GM21529 (cell line): ENCODE data around the gene SLC29A3.

Experiments used
- ATAC-seq: cut with Tn5 transposase; IDR thresholded peaks from one replicate; pipeline ENCODE4 v1.9.1; 2021; ENCODE audit not compliant: unreplicated experiment

The SLC29A3 gene

DNA sequence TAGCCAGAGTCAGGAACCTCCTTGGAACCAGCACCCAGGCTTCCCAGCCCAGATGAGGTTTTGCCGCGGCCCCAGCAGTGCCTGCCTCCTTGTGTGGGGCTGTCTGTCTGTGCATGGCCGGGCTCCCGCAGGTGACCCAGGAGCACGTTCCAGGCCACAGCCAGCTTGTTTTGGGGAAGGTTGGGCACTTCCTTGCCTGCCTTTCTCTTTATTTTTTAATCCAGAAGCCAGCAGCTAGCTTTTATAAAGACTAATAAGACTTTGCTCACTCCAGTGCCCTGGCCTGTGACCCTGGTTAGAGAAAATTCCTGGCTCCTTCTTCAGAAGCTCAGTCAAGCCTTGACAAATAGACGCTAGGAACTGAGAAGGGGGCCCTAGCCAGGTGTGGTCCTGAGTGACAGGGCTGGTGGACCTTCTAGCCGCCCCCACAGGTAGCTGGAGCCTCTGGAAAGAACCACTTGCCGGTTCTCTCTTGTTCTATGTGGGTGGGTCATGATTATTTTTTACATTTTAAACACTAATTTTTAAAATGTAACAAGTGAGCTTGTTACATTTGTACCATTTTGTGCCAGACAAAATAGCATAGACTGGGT is 837 bp downstream of the SLC29A3 start:
- ATAC-seq, result no peak

DNA sequence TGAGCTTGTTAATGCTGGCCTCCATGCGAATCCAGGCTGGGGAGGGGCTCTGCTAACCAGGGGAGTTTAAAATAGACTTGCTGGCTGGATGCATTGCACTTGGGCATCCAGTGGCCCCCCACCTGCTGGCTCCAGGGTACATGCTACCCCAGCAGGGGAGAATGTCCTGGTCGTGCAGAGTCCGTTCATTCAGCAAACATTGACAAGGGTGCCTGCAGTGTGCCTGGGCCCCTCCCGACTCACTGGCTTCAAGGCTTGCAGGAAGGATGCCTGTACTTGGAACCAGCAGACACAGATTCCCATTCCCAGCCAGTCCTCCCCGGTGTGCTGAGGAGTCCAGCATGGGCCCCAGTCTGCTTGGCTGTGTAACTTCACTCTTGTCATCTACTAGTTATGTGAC is 1.5 kb downstream of the SLC29A3 start:
- no peak for ATAC-seq

GRCh38 chr10:71321386-71321785 is 2.3 kb downstream of the SLC29A3 start:
- no peak for ATAC-seq

- no peak for ATAC-seq
Measured at GRCh38 chr10:71323407-71323806, 4.3 kb downstream of the SLC29A3 start.

DNA sequence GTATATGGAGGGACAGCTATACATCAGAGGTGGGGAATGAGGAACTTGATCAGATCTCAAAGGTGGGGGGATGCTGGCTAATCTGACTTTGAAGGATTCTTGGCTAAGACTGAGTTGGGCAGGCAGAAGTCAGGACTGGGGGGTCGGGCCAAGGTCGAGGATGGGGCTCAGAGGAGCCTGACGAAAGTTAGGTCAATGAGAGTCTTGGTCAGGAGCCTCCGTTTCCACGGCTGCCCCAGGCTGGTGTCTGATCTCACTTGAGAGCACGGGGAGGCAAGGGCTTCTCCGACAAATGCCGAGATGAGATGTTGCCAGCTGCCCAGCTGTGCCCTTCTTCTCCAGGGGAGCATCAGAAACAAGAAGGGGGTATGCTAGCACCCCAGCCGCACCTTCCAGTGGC is 5.7 kb downstream of the SLC29A3 start:
- no peak for ATAC-seq

- ATAC-seq, result no peak
Measured at GRCh38 chr10:71325267-71325666, 6.2 kb downstream of the SLC29A3 start.

- ATAC-seq, result no peak
Measured at GRCh38 chr10:71326464-71326881, 7.4 kb downstream of the SLC29A3 start.

DNA sequence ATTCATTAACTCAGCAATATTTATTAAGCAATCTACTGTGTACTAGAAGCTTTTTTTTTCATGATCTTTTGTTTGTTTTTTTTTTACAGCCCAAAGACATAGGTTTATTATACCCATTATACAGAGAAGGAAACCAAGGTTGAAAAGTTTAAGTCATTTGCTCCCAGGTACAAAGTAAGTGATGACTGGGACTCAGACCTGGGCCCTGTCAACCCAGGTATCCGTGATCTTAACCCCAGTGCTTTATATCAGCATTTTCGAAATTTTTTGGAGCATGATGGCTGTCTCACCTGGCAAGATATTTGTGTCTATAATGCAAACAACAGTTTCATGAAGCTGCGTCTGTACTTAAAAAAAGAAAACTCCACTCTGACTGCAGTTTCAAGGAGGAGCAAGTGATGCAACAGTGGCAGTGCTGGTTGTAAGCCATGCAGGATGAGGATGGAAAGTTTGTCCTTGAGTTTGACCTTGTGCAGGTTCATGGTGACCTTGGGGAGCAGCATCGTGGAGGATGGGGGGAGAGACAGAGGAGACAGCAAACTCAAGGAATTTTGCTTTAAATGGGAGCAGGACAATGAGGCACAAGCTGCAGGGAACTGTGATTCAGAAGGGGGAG is 11.8 kb downstream of the SLC29A3 start:
- no peak for ATAC-seq

DNA sequence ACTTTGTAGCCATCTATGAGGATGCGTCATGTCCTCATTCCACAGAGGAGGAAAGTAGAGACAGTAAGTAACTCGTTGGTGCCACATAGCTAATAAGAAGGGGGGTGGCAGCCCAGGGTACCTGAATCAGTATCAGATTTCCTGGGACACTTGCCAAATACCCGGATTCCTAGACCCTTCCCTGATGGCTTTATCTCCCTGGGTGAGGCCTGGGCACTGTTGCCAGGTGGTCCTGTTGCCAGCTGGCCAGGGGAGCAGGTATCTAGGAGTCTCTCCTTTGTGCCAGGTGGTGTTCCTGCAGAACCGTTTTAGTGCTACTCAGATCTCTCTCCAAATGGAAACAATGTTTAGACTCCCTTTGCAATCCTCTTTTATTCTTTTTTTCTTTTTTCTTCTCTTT is 12.7 kb downstream of the SLC29A3 start:
- no peak for ATAC-seq

DNA sequence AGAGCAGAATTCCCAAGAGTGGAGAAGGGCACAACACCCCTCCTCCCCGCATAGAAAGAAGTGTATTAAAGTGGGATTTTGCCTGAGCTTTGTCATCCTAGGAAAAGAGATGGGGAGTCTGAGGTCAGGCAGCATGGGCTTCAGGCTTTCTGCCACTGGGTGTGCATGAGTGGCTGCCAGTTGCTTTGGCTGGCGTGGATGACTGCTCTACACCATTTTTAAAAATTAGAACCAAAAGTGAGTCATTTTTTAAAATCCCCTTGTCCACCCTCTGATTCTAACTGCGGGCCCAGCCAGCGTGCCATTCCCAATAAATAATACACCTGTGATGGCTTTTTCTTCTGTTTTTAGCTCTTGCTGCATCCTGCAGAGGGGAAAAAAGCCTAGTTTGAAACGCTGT is 13.4 kb downstream of the SLC29A3 start:
- ATAC-seq, result no peak

GRCh38 chr10:71333129-71333887 is 14.2 kb downstream of the SLC29A3 start:
- no peak for ATAC-seq

DNA sequence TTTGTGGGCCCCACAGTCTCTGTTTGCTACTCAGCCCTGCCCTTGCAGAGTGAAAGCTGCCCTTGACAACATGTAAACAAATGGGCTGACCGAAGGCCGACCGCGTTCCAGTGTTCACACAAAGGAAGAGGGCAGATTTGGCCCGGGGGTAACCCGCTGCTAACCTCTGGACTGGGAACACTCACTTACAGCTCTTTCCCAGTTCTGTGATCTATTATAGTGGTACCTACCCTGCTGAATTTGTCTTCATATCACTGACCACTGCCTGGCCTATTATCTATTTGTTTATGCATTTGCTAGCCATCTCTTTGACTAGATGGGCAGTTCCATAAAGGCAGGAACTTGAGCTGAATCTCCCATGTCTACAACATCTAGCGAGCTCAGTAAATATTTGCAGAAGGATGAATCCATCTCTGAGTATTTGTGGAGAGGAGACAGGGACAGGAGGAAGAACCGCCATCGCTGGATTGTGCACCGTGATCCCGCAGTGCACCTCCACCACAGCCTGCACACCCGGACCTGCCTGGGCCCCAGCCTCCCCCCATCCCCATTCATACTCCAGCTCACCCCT is 15.2 kb downstream of the SLC29A3 start:
- ATAC-seq, result no peak

DNA sequence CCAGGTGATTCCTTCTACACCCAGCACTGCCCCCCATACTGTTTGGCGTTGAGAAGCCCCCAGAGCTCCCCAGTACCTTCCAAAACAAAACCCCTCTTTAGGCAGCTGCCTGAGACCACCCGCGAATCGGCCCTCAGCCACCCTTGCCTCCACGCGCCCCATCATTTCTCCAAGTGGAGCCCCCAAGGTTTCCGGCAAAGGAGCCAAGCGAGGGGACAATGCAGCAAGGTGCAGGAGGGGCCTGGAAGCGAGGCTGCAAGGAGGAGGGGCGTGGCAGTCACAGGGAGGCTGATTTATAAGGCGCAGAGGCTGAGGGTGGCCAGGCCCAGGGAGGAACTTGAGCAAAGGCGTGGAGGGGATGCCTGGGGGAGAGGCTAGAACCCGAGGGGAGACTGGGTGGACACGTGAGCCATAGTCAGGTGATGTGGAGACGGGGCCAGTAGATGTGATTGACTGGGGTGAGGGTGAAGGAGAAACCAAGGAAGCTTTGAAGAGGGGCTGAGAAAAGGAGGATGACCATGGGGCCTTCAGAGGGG is 16.2 kb downstream of the SLC29A3 start:
- no peak for ATAC-seq

DNA sequence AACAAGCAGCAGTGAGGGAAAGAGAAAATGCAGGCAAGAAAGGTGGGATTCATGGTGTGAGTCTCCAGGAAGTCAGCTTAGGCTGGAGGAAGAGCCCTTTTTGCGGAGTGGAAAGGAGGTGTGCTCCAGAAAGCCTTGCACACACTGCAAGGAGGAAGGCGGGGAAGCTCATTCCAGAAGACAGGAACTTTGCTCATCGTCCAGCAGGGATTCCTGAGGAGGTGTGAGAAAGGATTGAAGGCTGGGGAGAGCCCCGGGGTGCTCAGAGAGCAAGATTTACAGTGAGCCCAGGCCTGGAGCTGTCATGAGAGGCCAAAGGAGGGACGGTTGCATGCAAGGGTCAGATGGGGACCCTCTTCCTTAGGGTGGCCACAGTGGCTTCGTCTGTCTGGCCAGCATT is 17.6 kb downstream of the SLC29A3 start:
- no peak for ATAC-seq

GRCh38 chr10:71337219-71337701 is 18.2 kb downstream of the SLC29A3 start:
- no peak for ATAC-seq

DNA sequence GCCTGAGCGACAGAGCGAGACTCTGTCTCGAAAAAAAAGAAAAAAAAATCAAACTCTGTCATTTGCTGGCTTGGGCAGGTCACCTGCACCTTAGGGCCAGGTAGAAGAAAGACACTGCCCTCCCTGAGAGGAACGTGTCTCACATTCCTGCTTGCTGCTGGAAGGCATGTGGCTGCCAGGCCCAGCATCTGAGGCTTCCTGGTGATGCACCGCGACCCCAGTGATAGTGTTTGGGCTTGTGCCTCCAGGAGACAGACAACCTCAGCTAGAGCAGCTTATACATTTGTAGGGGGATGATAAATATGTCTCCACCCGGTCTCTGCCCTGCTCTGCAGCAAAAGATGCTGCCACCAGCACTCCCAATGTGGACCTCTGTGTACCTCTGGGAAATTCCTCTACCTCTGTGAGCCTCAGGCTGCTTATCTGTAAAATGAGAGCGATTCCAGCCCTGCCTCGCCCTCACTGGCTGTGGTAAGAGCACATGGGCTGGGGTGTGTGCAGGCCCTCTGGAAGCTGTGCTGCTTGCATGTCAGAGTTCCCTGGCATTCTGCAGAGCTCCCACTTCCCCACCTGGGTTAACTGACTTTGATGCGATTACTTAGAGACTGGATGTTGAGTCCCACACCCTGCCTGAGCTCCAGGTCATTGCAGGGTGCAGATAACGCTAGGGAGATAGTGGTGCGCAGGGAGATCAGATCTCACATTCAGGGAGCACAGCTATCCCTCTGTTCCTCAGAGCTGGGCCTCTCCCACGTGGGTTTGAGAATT is 19.9 kb downstream of the SLC29A3 start:
- ATAC-seq, result no peak

- ATAC-seq, result no peak
Measured at GRCh38 chr10:71339796-71340589, 20.9 kb downstream of the SLC29A3 start.

GRCh38 chr10:71342573-71343391 is 23.7 kb downstream of the SLC29A3 start:
- no peak for ATAC-seq

DNA sequence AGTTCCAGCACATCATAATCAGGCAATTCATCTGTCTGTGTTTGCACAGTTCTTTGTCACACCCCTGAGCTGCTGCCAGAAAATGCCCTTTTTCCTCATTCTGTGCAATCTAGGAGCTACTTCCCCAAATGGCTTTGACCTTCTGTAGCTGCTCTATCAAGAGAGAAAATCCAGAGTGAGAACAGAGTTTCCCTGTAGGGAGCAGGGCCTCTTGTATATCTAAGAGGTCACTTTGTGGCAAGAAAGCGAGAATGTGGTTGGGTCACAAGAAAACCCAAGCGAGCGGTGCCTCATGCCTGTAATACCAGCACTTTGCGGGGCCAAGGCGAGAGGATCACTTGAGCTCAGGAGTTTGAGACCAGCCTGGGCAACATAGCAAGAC is 24.3 kb downstream of the SLC29A3 start:
- ATAC-seq, result no peak
